HG02870 (cell line): ENCODE data around the gene ZFYVE21.

Source experiments
- ATAC-seq: cut with Tn5 transposase; IDR thresholded peaks from one replicate; pipeline ENCODE4 v1.9.1; 2021; ENCODE audit warnings: mild to moderate bottlenecking, moderate library complexity; ENCODE audit not compliant: unreplicated experiment

Gene ZFYVE21

GRCh38 chr14:103721334-103722120 lies 5.9 kb downstream of the ZFYVE21 start:
- no peak for ATAC-seq

- no peak for ATAC-seq
These were observed 8.1 kb downstream of the ZFYVE21 start for GRCh38 chr14:103723748-103724081.

GRCh38 chr14:103724116-103724515 lies 8.5 kb downstream of the ZFYVE21 start:
- ATAC-seq = no peak

GRCh38 chr14:103725001-103725682 lies 9.5 kb downstream of the ZFYVE21 start:
- no peak for ATAC-seq

- no peak for ATAC-seq
These were observed 10.3 kb downstream of the ZFYVE21 start for GRCh38 chr14:103725739-103726395.

GRCh38 chr14:103726474-103726873 lies 10.9 kb downstream of the ZFYVE21 start:
- ATAC-seq = no peak

GRCh38 chr14:103727313-103727980 lies 11.8 kb downstream of the ZFYVE21 start:
- no peak for ATAC-seq

GRCh38 chr14:103728141-103728540 lies 12.5 kb downstream of the ZFYVE21 start:
- no peak for ATAC-seq

GRCh38 chr14:103728721-103729120 lies 13.1 kb downstream of the ZFYVE21 start:
- ATAC-seq = no peak

GRCh38 chr14:103729496-103730448 lies 14.2 kb downstream of the ZFYVE21 start:
- ATAC-seq = no peak

GRCh38 chr14:103730490-103731035 lies 15.0 kb downstream of the ZFYVE21 start:
- ATAC-seq = no peak

GRCh38 chr14:103731481-103731880 lies 15.9 kb downstream of the ZFYVE21 start:
- ATAC-seq = no peak

- no peak for ATAC-seq
These were observed 16.6 kb downstream of the ZFYVE21 start for GRCh38 chr14:103731916-103732867.

GRCh38 chr14:103732868-103733620 lies 17.4 kb downstream of the ZFYVE21 start:
- ATAC-seq = no peak

GRCh38 chr14:103733651-103734050 lies 18.0 kb downstream of the ZFYVE21 start:
- no peak for ATAC-seq

- ATAC-seq = no peak
These were observed 18.7 kb downstream of the ZFYVE21 start for GRCh38 chr14:103734081-103734888.

GRCh38 chr14:103735022-103735421 lies 19.4 kb downstream of the ZFYVE21 start:
- no peak for ATAC-seq
